Measurements from ENCODE around the gene PEA15. TPM values are rescaled to one million over a fixed set of nuclear protein-coding genes. Genes with fewer than 3 reads are reported as not detected.
A peak's percentile ranks its signal among the peaks of the same experiment; 100 is the strongest.

Gene PEA15
- total RNA-seq, 1 experiment from 2014 or later = 240 TPM

GRCh38 chr1:160208557-160209320, 3.6 kb downstream of the PEA15 start:
- no peak for DNase-seq (ENCODE audit: low read depth)

- no peak for DNase-seq (ENCODE audit: low read depth)
Measured at GRCh38 chr1:160209321-160210046, 4.3 kb downstream of the PEA15 start.

GRCh38 chr1:160210561-160210960, 5.4 kb downstream of the PEA15 start:
- DNase-seq (ENCODE audit: low read depth) = no peak

GRCh38 chr1:160211046-160211790, 6.0 kb downstream of the PEA15 start:
- no peak for DNase-seq (ENCODE audit: low read depth)

- no peak for DNase-seq (ENCODE audit: low read depth)
Measured at GRCh38 chr1:160214481-160215140, 9.4 kb downstream of the PEA15 start.

- no peak for DNase-seq (ENCODE audit: low read depth)
Measured at GRCh38 chr1:160216301-160216700, 11.1 kb downstream of the PEA15 start.

GRCh38 chr1:160217481-160218051, 12.4 kb downstream of the PEA15 start:
- DNase-seq (ENCODE audit: low read depth) = no peak

GRCh38 chr1:160219062-160219929, 14.1 kb downstream of the PEA15 start:
- peak; percentile 77 for DNase-seq (ENCODE audit: low read depth)

- no peak for DNase-seq (ENCODE audit: low read depth)
Measured at GRCh38 chr1:160220301-160220700, 15.1 kb downstream of the PEA15 start.

- DNase-seq (ENCODE audit: low read depth) = no peak
Measured at GRCh38 chr1:160221089-160221488, 15.9 kb downstream of the PEA15 start.

- DNase-seq (ENCODE audit: low read depth) = no peak
Measured at GRCh38 chr1:160222546-160222945, 17.4 kb downstream of the PEA15 start.

- no peak for DNase-seq (ENCODE audit: low read depth)
Measured at GRCh38 chr1:160224606-160225005, 19.4 kb downstream of the PEA15 start.

GRCh38 chr1:160225345-160225744, 20.2 kb downstream of the PEA15 start:
- no peak for DNase-seq (ENCODE audit: low read depth)

GRCh38 chr1:160226623-160227022, 21.4 kb downstream of the PEA15 start:
- DNase-seq (ENCODE audit: low read depth) = no peak

- DNase-seq (ENCODE audit: low read depth) = no peak
Measured at GRCh38 chr1:160227034-160227433, 21.9 kb downstream of the PEA15 start.

GRCh38 chr1:160227561-160227960, 22.4 kb downstream of the PEA15 start:
- no peak for DNase-seq (ENCODE audit: low read depth)

GRCh38 chr1:160228431-160228830, 23.2 kb downstream of the PEA15 start:
- no peak for DNase-seq (ENCODE audit: low read depth)

- no peak for DNase-seq (ENCODE audit: low read depth)
Measured at GRCh38 chr1:160232911-160233310, 27.7 kb downstream of the PEA15 start.

- no peak for DNase-seq (ENCODE audit: low read depth)
Measured at GRCh38 chr1:160236806-160237205, 31.6 kb downstream of the PEA15 start.

- no peak for DNase-seq (ENCODE audit: low read depth)
Measured at GRCh38 chr1:160237558-160237957, 32.4 kb downstream of the PEA15 start.

- DNase-seq (ENCODE audit: low read depth) = no peak
Measured at GRCh38 chr1:160238408-160238807, 33.2 kb downstream of the PEA15 start.
